GM12878 (cell line): ENCODE results near the gene GADL1.

Experiments
- ASH2L ChIP-seq: fragments of 300-600, 200-600 bp; sonication (generic); IDR thresholded peaks from 2 replicates; pipeline ENCODE4 v1.6.1; 2017; ENCODE audit warnings: low read depth, mild to moderate bottlenecking, borderline replicate concordance
- CTCF ChIP-seq, 3 experiments: IDR thresholded peaks in 2 of 3; conservative IDR thresholded peaks in 1 of 3; 2 replicates each; pipeline ENCODE4 v1.5.1; 2011; ENCODE audit warnings: low read depth in 3 of 3, low read length in 3 of 3, mild to moderate bottlenecking in 3 of 3, control low read depth in 2 of 3, moderate library complexity in 2 of 3, inconsistent platforms in 1 of 3, mixed read lengths in 1 of 3; ENCODE audit not compliant: control insufficient read depth in 2 of 3, insufficient read depth in 1 of 3; ENCODE audit errors: extremely low read depth in 1 of 3
- POLR2A ChIP-seq: IDR thresholded peaks from 2 replicates; pipeline ENCODE4 v1.6.1; 2011; ENCODE audit warnings: low read depth, mild to moderate bottlenecking, low read length

GRCh38 chr3:30835667-30836066, 58.8 kb downstream of the GADL1 start:
- no peak for TF ChIP-seq CTCF (IDR thresholded peaks at IDR 0.05 in 2 of 3, conservative IDR thresholded peaks at IDR 0.05 in 1 of 3; ENCODE audit: control insufficient read depth in 2 of 3, extremely low read depth in 1 of 3, insufficient read depth in 1 of 3, low read depth in 3 of 3, low read length in 3 of 3)
- TF ChIP-seq ASH2L, result no peak
- no peak for TF ChIP-seq POLR2A
